ENCODE data around the gene FCHO1. TPM values are rescaled to one million over a fixed set of nuclear protein-coding genes. Genes with fewer than 3 reads are reported as not detected.

Gene FCHO1
- total RNA-seq, 1 experiment from 2014 or later: 1.1 TPM

- Histone ChIP-seq H3K27ac (ENCODE audit: low read length) (no peak overlapping the region), H3K4me3 (ENCODE audit: low read depth in 2 of 2, low read length in 2 of 2) (no peak overlapping the region), H3K27me3 (ENCODE audit: control insufficient read depth, insufficient read depth, low read length) (no peaks in the 10 kb centered on the region), H3K36me3 (ENCODE audit: control insufficient read depth, insufficient read depth, low read length) (no peaks in the 10 kb centered on the region), H3K4me1 (ENCODE audit: control insufficient read depth, insufficient read depth, low read length) (no peaks in the 10 kb centered on the region), H3K9me3 (ENCODE audit: control insufficient read depth, insufficient read depth, low read depth, low read length) (no peaks in the 10 kb centered on the region)
- intact Hi-C loops (cut with micrococcal nuclease; ENCODE audit: unreplicated experiment) (no loop called here), in situ Hi-C loops (cut with HindIII; ENCODE audit: low pct_unique_long_range_greater_than_20kb, low sequenced_read_pairs) (no loop called here)
- ChIA-PET POLR2A (no interaction called here), CTCF (no interaction called here)
- DNase-seq (ENCODE audit: low read depth, low spot score): no peak
- no TSS peak for BruUV-seq (replicated peaks)
- ATAC-seq: no peak
- TF ChIP-seq, protein P1, sequence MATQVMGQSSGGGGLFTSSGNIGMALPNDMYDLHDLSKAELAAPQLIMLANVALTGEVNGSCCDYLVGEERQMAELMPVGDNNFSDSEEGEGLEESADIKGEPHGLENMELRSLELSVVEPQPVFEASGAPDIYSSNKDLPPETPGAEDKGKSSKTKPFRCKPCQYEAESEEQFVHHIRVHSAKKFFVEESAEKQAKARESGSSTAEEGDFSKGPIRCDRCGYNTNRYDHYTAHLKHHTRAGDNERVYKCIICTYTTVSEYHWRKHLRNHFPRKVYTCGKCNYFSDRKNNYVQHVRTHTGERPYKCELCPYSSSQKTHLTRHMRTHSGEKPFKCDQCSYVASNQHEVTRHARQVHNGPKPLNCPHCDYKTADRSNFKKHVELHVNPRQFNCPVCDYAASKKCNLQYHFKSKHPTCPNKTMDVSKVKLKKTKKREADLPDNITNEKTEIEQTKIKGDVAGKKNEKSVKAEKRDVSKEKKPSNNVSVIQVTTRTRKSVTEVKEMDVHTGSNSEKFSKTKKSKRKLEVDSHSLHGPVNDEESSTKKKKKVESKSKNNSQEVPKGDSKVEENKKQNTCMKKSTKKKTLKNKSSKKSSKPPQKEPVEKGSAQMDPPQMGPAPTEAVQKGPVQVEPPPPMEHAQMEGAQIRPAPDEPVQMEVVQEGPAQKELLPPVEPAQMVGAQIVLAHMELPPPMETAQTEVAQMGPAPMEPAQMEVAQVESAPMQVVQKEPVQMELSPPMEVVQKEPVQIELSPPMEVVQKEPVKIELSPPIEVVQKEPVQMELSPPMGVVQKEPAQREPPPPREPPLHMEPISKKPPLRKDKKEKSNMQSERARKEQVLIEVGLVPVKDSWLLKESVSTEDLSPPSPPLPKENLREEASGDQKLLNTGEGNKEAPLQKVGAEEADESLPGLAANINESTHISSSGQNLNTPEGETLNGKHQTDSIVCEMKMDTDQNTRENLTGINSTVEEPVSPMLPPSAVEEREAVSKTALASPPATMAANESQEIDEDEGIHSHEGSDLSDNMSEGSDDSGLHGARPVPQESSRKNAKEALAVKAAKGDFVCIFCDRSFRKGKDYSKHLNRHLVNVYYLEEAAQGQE (IDR thresholded peaks at IDR 0.05; ENCODE audit: insufficient read depth in 1 of 2, low read depth in 2 of 2, low read length in 1 of 2): no peak
- TF ChIP-seq SIN3A (IDR thresholded peaks at IDR 0.05; ENCODE audit: borderline replicate concordance, insufficient read depth, low read depth, low read length) (no peak), POLR2AphosphoS5 (IDR thresholded peaks at IDR 0.05; ENCODE audit: low read depth, low read length) (no peak), CTCF (IDR thresholded peaks at IDR 0.05) (no peak), TCF7L2 (IDR thresholded peaks at IDR 0.05; ENCODE audit: low read depth, low read length) (no peak)
Observed at GRCh38 chr19:17835182-17836006, 84.1 kb downstream of the FCHO1 start.

GRCh38 chr19:17836530-17836929 lies 85.3 kb downstream of the FCHO1 start:
- Histone ChIP-seq H3K4me1 (ENCODE audit: control insufficient read depth, insufficient read depth, low read length) (no peaks in the 10 kb centered on the region), H3K36me3 (ENCODE audit: control insufficient read depth, insufficient read depth, low read length) (no peaks in the 10 kb centered on the region), H3K27me3 (ENCODE audit: control insufficient read depth, insufficient read depth, low read length) (no peaks in the 10 kb centered on the region), H3K9me3 (ENCODE audit: control insufficient read depth, insufficient read depth, low read depth, low read length) (no peaks in the 10 kb centered on the region), H3K27ac (ENCODE audit: low read length) (no peak overlapping the region), H3K4me3 (ENCODE audit: low read depth in 2 of 2, low read length in 2 of 2) (no peak overlapping the region)
- TF ChIP-seq, protein P1 (IDR thresholded peaks at IDR 0.05; ENCODE audit: insufficient read depth in 1 of 2, low read depth in 2 of 2, low read length in 1 of 2): no peak
- no peak for TF ChIP-seq SIN3A (IDR thresholded peaks at IDR 0.05; ENCODE audit: borderline replicate concordance, insufficient read depth, low read depth, low read length)
- no peak for TF ChIP-seq TCF7L2 (IDR thresholded peaks at IDR 0.05; ENCODE audit: low read depth, low read length)
- no peak for TF ChIP-seq POLR2AphosphoS5 (IDR thresholded peaks at IDR 0.05; ENCODE audit: low read depth, low read length)
- no peak for TF ChIP-seq CTCF (IDR thresholded peaks at IDR 0.05)
- intact Hi-C loops (cut with micrococcal nuclease; ENCODE audit: unreplicated experiment): no loop called here
- CTCF ChIA-PET: no interaction called here
- POLR2A ChIA-PET: no interaction called here
- DNase-seq (ENCODE audit: low read depth, low spot score): no peak
- in situ Hi-C loops (cut with HindIII; ENCODE audit: low pct_unique_long_range_greater_than_20kb, low sequenced_read_pairs): no loop called here
- BruUV-seq (replicated peaks): no TSS peak
- no peak for ATAC-seq

All from Panc1 (cell line).